H9 (cell line): ENCODE measurements around the gene IL1RAPL2. TPM values are rescaled to one million over a fixed set of nuclear protein-coding genes. Genes with fewer than 3 reads are reported as not detected.

Experiments used
- DNase-seq: peaks from one replicate; pipeline ENCODE4 v3.0.0-alpha.2; 2017
- H2AFZ ChIP-seq: one replicate; pipeline ENCODE4 v1.6.1; 2013; ENCODE audit warnings: mild to moderate bottlenecking, low read length, control low read depth, moderate library complexity
- H2AK5ac ChIP-seq: 2 replicates; pipeline ENCODE4 v1.6.1; 2013; ENCODE audit warnings: low read length, control low read depth, mixed read lengths; ENCODE audit not compliant: insufficient read length
- H2BK120ac ChIP-seq: one replicate; pipeline ENCODE4 v1.6.1; 2013; ENCODE audit warnings: low read depth, mild to moderate bottlenecking, low read length, control low read depth, inconsistent platforms; ENCODE audit not compliant: poor library complexity, severe bottlenecking
- H2BK12ac ChIP-seq: 2 replicates; pipeline ENCODE4 v1.6.1; 2013; ENCODE audit warnings: low read length, control low read depth, mixed read lengths, low read depth; ENCODE audit not compliant: insufficient read length
- H2BK15ac ChIP-seq: 2 replicates; pipeline ENCODE4 v1.6.1; 2013; ENCODE audit warnings: low read depth, low read length, control low read depth
- H2BK20ac ChIP-seq: one replicate; pipeline ENCODE4 v1.6.1; 2013; ENCODE audit warnings: low read depth, mild to moderate bottlenecking, low read length, control low read depth, inconsistent platforms; ENCODE audit not compliant: poor library complexity, severe bottlenecking
- H2BK5ac ChIP-seq: 2 replicates; pipeline ENCODE4 v1.6.1; 2013; ENCODE audit warnings: low read length, control low read depth, mixed read lengths; ENCODE audit not compliant: insufficient read length
- H3K14ac ChIP-seq: 2 replicates; pipeline ENCODE4 v1.6.1; 2013; ENCODE audit warnings: low read length, control low read depth; ENCODE audit not compliant: insufficient read depth
- H3K18ac ChIP-seq: 2 replicates; pipeline ENCODE4 v1.6.1; 2013; ENCODE audit warnings: low read depth, mild to moderate bottlenecking, mixed read lengths, low read length, control low read depth; ENCODE audit not compliant: insufficient read length
- H3K23ac ChIP-seq: 2 replicates; pipeline ENCODE4 v1.6.1; 2013; ENCODE audit warnings: low read length, control low read depth, mixed read lengths, low read depth; ENCODE audit not compliant: insufficient read length
- H3K23me2 ChIP-seq: 2 replicates; pipeline ENCODE4 v1.6.1; 2013; ENCODE audit warnings: low read depth, mild to moderate bottlenecking, mixed read lengths, low read length, control low read depth; ENCODE audit not compliant: insufficient read length, poor library complexity, severe bottlenecking
- H3K27ac ChIP-seq: 2 replicates; pipeline ENCODE4 v1.5.1; 2013; ENCODE audit warnings: low read length, control low read depth, mixed read lengths, low read depth; ENCODE audit not compliant: insufficient read length
- H3K27me3 ChIP-seq: 2 replicates; pipeline ENCODE4 v1.6.1; 2013; ENCODE audit warnings: low read length, control low read depth, inconsistent platforms; ENCODE audit not compliant: insufficient read depth
- H3K4ac ChIP-seq: 2 replicates; pipeline ENCODE4 v1.6.1; 2013; ENCODE audit warnings: low read depth, mild to moderate bottlenecking, control low read depth, inconsistent platforms, low read length, moderate library complexity
- H3K4me1 ChIP-seq: 2 replicates; pipeline ENCODE4 v1.6.1; 2013; ENCODE audit warnings: low read length, control low read depth, inconsistent platforms; ENCODE audit not compliant: insufficient read depth
- H3K4me2 ChIP-seq: 2 replicates; pipeline ENCODE4 v1.6.1; 2013; ENCODE audit warnings: low read length, control low read depth, mixed read lengths; ENCODE audit not compliant: insufficient read length, insufficient read depth
- H3K56ac ChIP-seq: 2 replicates; pipeline ENCODE4 v1.6.1; 2013; ENCODE audit warnings: low read depth, mild to moderate bottlenecking, mixed read lengths, low read length, control low read depth; ENCODE audit not compliant: insufficient read length
- H3K79me1 ChIP-seq: 2 replicates; pipeline ENCODE4 v1.6.1; 2013; ENCODE audit warnings: low read depth, mild to moderate bottlenecking, moderate library complexity, low read length, control low read depth, inconsistent platforms; ENCODE audit not compliant: insufficient read depth, poor library complexity, severe bottlenecking
- H3K79me2 ChIP-seq: 2 replicates; pipeline ENCODE4 v1.6.1; 2013; ENCODE audit warnings: low read length, control low read depth, inconsistent platforms; ENCODE audit not compliant: insufficient read depth
- H3K9ac ChIP-seq: 2 replicates; pipeline ENCODE4 v1.6.1; 2013; ENCODE audit warnings: low read length, control low read depth, mixed read lengths; ENCODE audit not compliant: insufficient read length; ENCODE audit errors: extremely low read depth
- H3K9me3 ChIP-seq: one replicate; pipeline ENCODE4 v1.6.1; 2013; ENCODE audit warnings: low read depth, low read length, inconsistent platforms; ENCODE audit not compliant: control insufficient read depth
- H3T11ph ChIP-seq: one replicate; pipeline ENCODE4 v1.6.1; 2013; ENCODE audit warnings: mild to moderate bottlenecking, low read length, control low read depth, inconsistent platforms
- H4K20me1 ChIP-seq: one replicate; pipeline ENCODE4 v1.6.1; 2013; ENCODE audit not compliant: control insufficient read depth, insufficient read length, insufficient read depth
- H4K5ac ChIP-seq: 2 replicates; pipeline ENCODE4 v1.6.1; 2013; ENCODE audit warnings: low read depth, mild to moderate bottlenecking, mixed read lengths, low read length, control low read depth; ENCODE audit not compliant: insufficient read length
- H4K8ac ChIP-seq: replicated peaks from 2 replicates; pipeline ENCODE4 v1.6.1; 2013; ENCODE audit warnings: low read length, control low read depth, mixed read lengths, low read depth; ENCODE audit not compliant: insufficient read length
- H4K91ac ChIP-seq: 2 replicates; pipeline ENCODE4 v1.6.1; 2013; ENCODE audit warnings: low read depth, mild to moderate bottlenecking, moderate library complexity, mixed read lengths, low read length, control low read depth; ENCODE audit not compliant: insufficient read length
- H3K27ac Mint-ChIP-seq, 3 experiments: 2 replicates in 2 of 3; 3 replicates in 1 of 3; pipeline ENCODE4 v1.8.0; 2020 to 2021; ENCODE audit warnings: mixed read lengths in 3 of 3, mild to moderate bottlenecking in 1 of 3, moderate library complexity in 1 of 3
- H3K27me3 Mint-ChIP-seq: 2 replicates; pipeline ENCODE4 v1.8.0; 2021; ENCODE audit warnings: low read depth, mild to moderate bottlenecking, moderate library complexity, mixed read lengths
- H3K36me3 Mint-ChIP-seq, 3 experiments: 2 replicates in 2 of 3; 3 replicates in 1 of 3; pipeline ENCODE4 v1.8.0; 2020 to 2021; ENCODE audit warnings: low read depth in 3 of 3, mixed read lengths in 3 of 3; ENCODE audit not compliant: insufficient read depth in 1 of 3
- H3K4me1 Mint-ChIP-seq, 2 experiments: 2 replicates each; pipeline ENCODE4 v1.8.0; 2020; ENCODE audit warnings: mixed read lengths in 2 of 2
- H3K4me3 Mint-ChIP-seq, 2 experiments: 2 replicates in 1 of 2; 3 replicates in 1 of 2; pipeline ENCODE4 v1.8.0; 2020 to 2021; ENCODE audit warnings: mild to moderate bottlenecking in 2 of 2, mixed read lengths in 2 of 2, moderate library complexity in 1 of 2
- H3K9me3 Mint-ChIP-seq, 2 experiments: 2 replicates in 1 of 2; 3 replicates in 1 of 2; pipeline ENCODE4 v1.8.0; 2020; ENCODE audit warnings: mild to moderate bottlenecking in 2 of 2, mixed read lengths in 2 of 2, moderate library complexity in 1 of 2
- CTCF ChIP-seq: fragments of 200-600 bp; sonication (generic); conservative IDR thresholded peaks from 3 replicates; pipeline ENCODE4 v1.8.0; 2021; ENCODE audit warnings: antibody characterized with exemption, mild to moderate bottlenecking
- WGBS: extraction: QIAGEN DNeasy Blood & Tissue Kit; methylation state at CpG from one replicate; pipeline ENCODE4 v1.1.7; 2013; ENCODE audit warnings: missing lambda C conversion rate, low lambda C conversion rate, mixed read lengths; ENCODE audit not compliant: insufficient read length; ENCODE audit errors: extremely low coverage; 5-methylcytosine and 5-hydroxymethylcytosine counted together
- total RNA-seq: library from RNA; stranded (reverse); gene quantifications from 2 replicates; pipeline ENCODE4 v1.2.1, GENCODE V29; 2021

IL1RAPL2 gene
- total RNA-seq, 1 experiment from 2014 or later, result not detected

GRCh38 chrX:105241056-105241455 lies 675.1 kb downstream of the IL1RAPL2 start:
- no peak overlapping the region for H3K4me2 ChIP-seq
- H2BK12ac ChIP-seq, result no peak overlapping the region
- H3K18ac ChIP-seq, result no peak overlapping the region
- no peak overlapping the region for H4K8ac ChIP-seq
- no peak for DNase-seq
- H2BK120ac ChIP-seq, result no peak overlapping the region
- H2BK5ac ChIP-seq, result no peak overlapping the region
- H3K23ac ChIP-seq, result no peak overlapping the region
- H3K14ac ChIP-seq, result no peak overlapping the region
- H3K56ac ChIP-seq, result no peak overlapping the region
- no peak overlapping the region for H3K4ac ChIP-seq
- H3K4me3 Mint-ChIP-seq, result no peak overlapping the region
- H3T11ph ChIP-seq, result no peak overlapping the region
- H2AFZ ChIP-seq, result no peak overlapping the region
- no peak overlapping the region for H3K27ac Mint-ChIP-seq
- no peaks in the 10 kb centered on the region for H3K23me2 ChIP-seq
- no peaks in the 10 kb centered on the region for H4K20me1 ChIP-seq
- H3K4me1 ChIP-seq, result no peaks in the 10 kb centered on the region
- H3K79me2 ChIP-seq, result no peaks in the 10 kb centered on the region
- H3K27ac ChIP-seq, result no peak overlapping the region
- no peak overlapping the region for H2AK5ac ChIP-seq
- H3K27me3 ChIP-seq, result no peaks in the 10 kb centered on the region
- no CpG with 5 or more reads among the region's 2 CpGs for WGBS
- no peaks in the 10 kb centered on the region for H3K79me1 ChIP-seq
- peaks cover 0 to 33% of the 10 kb centered on the region in 2 experiments; a peak in 2 of 5 replicates for H3K9me3 Mint-ChIP-seq
- H3K9me3 ChIP-seq, result no peaks in the 10 kb centered on the region
- H3K36me3 Mint-ChIP-seq, result no peaks in the 10 kb centered on the region; a peak in 2 of 7 replicates
- H4K5ac ChIP-seq, result no peak overlapping the region
- no peak for TF ChIP-seq CTCF
- no peaks in the 10 kb centered on the region; the same call in 1 of the 2 replicates for H3K27me3 Mint-ChIP-seq
- no peaks in the 10 kb centered on the region for H3K4me1 Mint-ChIP-seq
- no peak overlapping the region for H2BK20ac ChIP-seq
- H2BK15ac ChIP-seq, result no peak overlapping the region
- no peak overlapping the region for H4K91ac ChIP-seq
- H3K9ac ChIP-seq, result no peak overlapping the region
